ENCODE data around the gene WDTC1. TPM values are rescaled to one million over a fixed set of nuclear protein-coding genes. Genes with fewer than 3 reads are reported as not detected.

Gene WDTC1
- total RNA-seq, 1 donor from 2014 or later: 26.5 TPM

- Mint-ChIP-seq H3K4me1 (peaks cover 9% of the 10 kb centered on the region), H3K27me3 (ENCODE audit: low read depth) (peaks cover 41% of the 10 kb centered on the region), H3K9me3 (no peaks in the 10 kb centered on the region), H3K27ac (ENCODE audit: unreplicated experiment) (peak overlapping the region; percentile 50), H3K4me3 (peak overlapping the region; percentile 75), H3K36me3 (ENCODE audit: low read depth) (no peaks in the 10 kb centered on the region)
- no peak for DNase-seq (ENCODE audit: low read depth, low spot score)
- TF ChIP-seq CTCF (conservative IDR thresholded peaks at IDR 0.05): no peak
Measured at GRCh38 chr1:27351541-27352107, 117.2 kb downstream of the WDTC1 start.

GRCh38 chr1:27353166-27353565, 118.7 kb downstream of the WDTC1 start:
- TF ChIP-seq CTCF (conservative IDR thresholded peaks at IDR 0.05): no peak
- no peak overlapping the region for H3K27ac Mint-ChIP-seq (ENCODE audit: unreplicated experiment)
- no peak for DNase-seq (ENCODE audit: low read depth, low spot score)
- H3K27me3 Mint-ChIP-seq (ENCODE audit: low read depth): peaks cover 40% of the 10 kb centered on the region
- no peak overlapping the region for H3K4me3 Mint-ChIP-seq
- H3K36me3 Mint-ChIP-seq (ENCODE audit: low read depth): no peaks in the 10 kb centered on the region
- H3K4me1 Mint-ChIP-seq: peaks cover 9% of the 10 kb centered on the region
- H3K9me3 Mint-ChIP-seq: no peaks in the 10 kb centered on the region

GRCh38 chr1:27353629-27354028, 119.2 kb downstream of the WDTC1 start:
- no peaks in the 10 kb centered on the region for H3K9me3 Mint-ChIP-seq

GRCh38 chr1:27355683-27356082, 121.3 kb downstream of the WDTC1 start:
- Mint-ChIP-seq H3K27me3 (ENCODE audit: low read depth) (peaks cover 45% of the 10 kb centered on the region), H3K4me3 (no peak overlapping the region), H3K9me3 (no peaks in the 10 kb centered on the region), H3K4me1 (peaks cover 15% of the 10 kb centered on the region), H3K36me3 (ENCODE audit: low read depth) (no peaks in the 10 kb centered on the region), H3K27ac (ENCODE audit: unreplicated experiment) (no peak overlapping the region)
- TF ChIP-seq CTCF (conservative IDR thresholded peaks at IDR 0.05): no peak
- no peak for DNase-seq (ENCODE audit: low read depth, low spot score)

More at GRCh38 chr1:27353629-27354028, 119.2 kb downstream of the WDTC1 start:
- Mint-ChIP-seq H3K4me3 (no peak overlapping the region), H3K27me3 (ENCODE audit: low read depth) (peaks cover 41% of the 10 kb centered on the region), H3K36me3 (ENCODE audit: low read depth) (no peaks in the 10 kb centered on the region), H3K4me1 (peaks cover 9% of the 10 kb centered on the region), H3K27ac (ENCODE audit: unreplicated experiment) (no peak overlapping the region)
- TF ChIP-seq CTCF (conservative IDR thresholded peaks at IDR 0.05): no peak
- DNase-seq (ENCODE audit: low read depth, low spot score): no peak

GRCh38 chr1:27356277-27356618, 121.8 kb downstream of the WDTC1 start:
- Mint-ChIP-seq H3K4me1 (peaks cover 13% of the 10 kb centered on the region), H3K27me3 (ENCODE audit: low read depth) (peaks cover 45% of the 10 kb centered on the region)

More at GRCh38 chr1:27356277-27356618, 121.8 kb downstream of the WDTC1 start:
- no peaks in the 10 kb centered on the region for H3K9me3 Mint-ChIP-seq
- H3K36me3 Mint-ChIP-seq (ENCODE audit: low read depth): no peaks in the 10 kb centered on the region
- H3K4me3 Mint-ChIP-seq: no peak overlapping the region
- TF ChIP-seq CTCF (conservative IDR thresholded peaks at IDR 0.05): no peak
- no peak overlapping the region for H3K27ac Mint-ChIP-seq (ENCODE audit: unreplicated experiment)
- DNase-seq (ENCODE audit: low read depth, low spot score): no peak

All from neural crest cell (in vitro differentiated cells).